GM12878 (cell line): ENCODE measurements around the gene HSBP1. TPM values are rescaled to one million over a fixed set of nuclear protein-coding genes. Genes with fewer than 3 reads are reported as not detected.

Experiments used
- ATAC-seq: fragments of 200-7000 bp; cut with Tn5 transposase; 3 replicates; pipeline ENCODE4 v1.9.1; 2020; ENCODE audit warnings: mild to moderate bottlenecking, moderate library complexity
- BruUV-seq: library from RNA; stranded (reverse); fragments of 400-500 nt; replicated peaks from 2 replicates; lab custom pipeline; 2021; lab: Mats Ljungman, UMichigan
- CTCF ChIA-PET: fragments of 300-600 bp; sonication (Branson Sonifier 250); formaldehyde crosslinking; extraction: SDS; loops from one replicate; lab custom pipeline; 2021; ENCODE audit warnings: inconsistent platforms; lab: Yijun Ruan, JAX
- POLR2A ChIA-PET: fragments of 350-600 bp; formaldehyde crosslinking; extraction: SDS; loops from one replicate; lab custom pipeline; 2021; ENCODE audit warnings: inconsistent platforms; lab: Charles Lee
- RAD21 ChIA-PET: fragments of 300-600 bp; sonication (Branson Sonifier 250); formaldehyde crosslinking; loops from one replicate; lab custom pipeline; 2023; ENCODE audit warnings: antibody characterized with exemption; ENCODE audit not compliant: unreplicated experiment; lab: Charles Lee
- SMC1A ChIA-PET: fragments of 300-600 bp; sonication (Branson Sonifier 250); formaldehyde crosslinking; loops from one replicate; lab custom pipeline; 2023; ENCODE audit not compliant: unreplicated experiment, uncharacterized antibody; lab: Charles Lee
- DNase-seq: peaks from one replicate; pipeline ENCODE4 v3.0.0-alpha.2; 2011; ENCODE audit warnings: low read depth, low spot score
- FAIRE-seq: peaks from 3 replicates; lab custom pipeline; 2011; peaks lifted over from hg19 to GRCh38; lab: Jason Lieb, UNC
- H2AFZ ChIP-seq: 2 replicates; pipeline ENCODE4 v1.6.0; 2011; ENCODE audit warnings: low read depth, low read length, control low read depth; ENCODE audit not compliant: control insufficient read depth
- H3K27ac ChIP-seq: 2 replicates; pipeline ENCODE4 v1.5.1; 2011; ENCODE audit warnings: control low read depth; ENCODE audit not compliant: control insufficient read depth, insufficient read depth
- H3K27me3 ChIP-seq, 2 experiments: replicated peaks in 1 of 2; 2 replicates each; pipeline versions ENCODE4 v1.6.0 to v1.6.1; 2011; ENCODE audit warnings: low read length in 1 of 2; ENCODE audit not compliant: control insufficient read depth in 2 of 2, insufficient read depth in 2 of 2
- H3K36me3 ChIP-seq, 2 experiments: 2 replicates each; pipeline ENCODE4 v1.5.1; 2011; ENCODE audit warnings: low read length in 1 of 2; ENCODE audit not compliant: control insufficient read depth in 2 of 2, insufficient read depth in 2 of 2
- H3K4me1 ChIP-seq: 2 replicates; pipeline ENCODE4 v1.6.1; 2011; ENCODE audit warnings: mild to moderate bottlenecking, low read length, moderate library complexity, mixed read lengths; ENCODE audit not compliant: control insufficient read depth, insufficient read depth
- H3K4me2 ChIP-seq: 2 replicates; pipeline ENCODE4 v1.6.0; 2011; ENCODE audit warnings: control low read depth; ENCODE audit not compliant: control insufficient read depth, insufficient read depth
- H3K4me3 ChIP-seq: fragments of 200-600 bp; sonication (generic); 2 replicates; pipeline ENCODE4 v1.5.1; 2016
- H3K79me2 ChIP-seq: 2 replicates; pipeline ENCODE4 v1.6.0; 2011; ENCODE audit warnings: low read length; ENCODE audit not compliant: control insufficient read depth, insufficient read depth
- H3K9ac ChIP-seq: 2 replicates; pipeline ENCODE4 v1.8.0; 2011; ENCODE audit warnings: low read length, control low read depth, mixed read lengths; ENCODE audit not compliant: control insufficient read depth, insufficient read depth
- H3K9me3 ChIP-seq: replicated peaks from 3 replicates; pipeline ENCODE4 v1.5.1; 2011; ENCODE audit warnings: mild to moderate bottlenecking, low read length; ENCODE audit not compliant: control insufficient read depth, insufficient read depth
- H4K20me1 ChIP-seq: 2 replicates; pipeline ENCODE4 v1.6.0; 2011; ENCODE audit not compliant: control insufficient read depth, insufficient read depth
- ATF7 ChIP-seq: fragments of 450-650 bp; IDR thresholded peaks from 2 replicates; pipeline ENCODE4 v1.6.1; 2016; ENCODE audit warnings: low read depth, mild to moderate bottlenecking
- BCL11A ChIP-seq: IDR thresholded peaks from 2 replicates; pipeline ENCODE4 v1.6.1; 2011; ENCODE audit warnings: low read depth, low read length
- BMI1 ChIP-seq: fragments of 450-650 bp; IDR thresholded peaks from 2 replicates; pipeline ENCODE4 v1.6.1; 2016; ENCODE audit warnings: mild to moderate bottlenecking, moderate library complexity, borderline replicate concordance
- CBX3 ChIP-seq: fragments of 200-600 bp; sonication (generic); IDR thresholded peaks from 2 replicates; pipeline ENCODE4 v1.6.1; 2016; ENCODE audit warnings: low read depth, borderline replicate concordance
- EP300 ChIP-seq, 2 experiments: fragments of 150-350 bp in 1 of 2; IDR thresholded peaks; 2 replicates each; pipeline ENCODE4 v1.6.1; 2011 to 2012; ENCODE audit warnings: low read depth in 2 of 2, low read length in 2 of 2, borderline replicate concordance in 1 of 2, improper control_type of control experiment in 1 of 2, inconsistent platforms in 1 of 2; ENCODE audit not compliant: control insufficient read depth in 1 of 2
- FOS ChIP-seq: IDR thresholded peaks from 3 replicates; pipeline ENCODE4 v1.6.1; 2011; ENCODE audit warnings: borderline replicate concordance; ENCODE audit not compliant: insufficient read length; ENCODE audit errors: extremely low read depth
- KDM1A ChIP-seq: fragments of 200-600 bp; sonication (generic); IDR thresholded peaks from 2 replicates; pipeline ENCODE4 v1.6.1; 2016; ENCODE audit warnings: borderline replicate concordance
- KLF5 ChIP-seq: fragments of 450-650 bp; IDR thresholded peaks from 2 replicates; pipeline ENCODE4 v1.6.1; 2014; ENCODE audit warnings: mild to moderate bottlenecking; ENCODE audit not compliant: partially characterized antibody
- MYB ChIP-seq: fragments of 150-350 bp; IDR thresholded peaks from 2 replicates; pipeline ENCODE4 v1.6.1; 2014; ENCODE audit warnings: mild to moderate bottlenecking, low read depth, low read length, borderline replicate concordance
- NKRF ChIP-seq: fragments of 450-650 bp; conservative IDR thresholded peaks from 2 replicates; pipeline ENCODE4 v1.6.1; 2017; ENCODE audit warnings: mild to moderate bottlenecking, moderate library complexity
- NRF1 ChIP-seq: conservative IDR thresholded peaks from 2 replicates; pipeline ENCODE4 v1.6.1; 2011; ENCODE audit warnings: mild to moderate bottlenecking, low read depth, low read length, improper control_type of control experiment
- POLR2AphosphoS5 ChIP-seq: IDR thresholded peaks from 2 replicates; pipeline ENCODE4 v1.6.1; 2011; ENCODE audit warnings: mild to moderate bottlenecking, low read length, inconsistent platforms
- RAD51 ChIP-seq: fragments of 450-650 bp; IDR thresholded peaks from 2 replicates; pipeline ENCODE4 v1.6.1; 2016; ENCODE audit warnings: moderate library complexity, mild to moderate bottlenecking, inconsistent platforms
- SMAD1 ChIP-seq: fragments of 450-650 bp; IDR thresholded peaks from 2 replicates; pipeline ENCODE4 v1.6.1; 2018; ENCODE audit warnings: mild to moderate bottlenecking, low read depth; ENCODE audit not compliant: partially characterized antibody
- SMAD5 ChIP-seq: IDR thresholded peaks from 2 replicates; pipeline ENCODE4 v1.6.1; 2016; ENCODE audit warnings: antibody characterized with exemption, low read depth
- SMC3 ChIP-seq: IDR thresholded peaks from 2 replicates; pipeline ENCODE4 v1.6.1; 2011; ENCODE audit warnings: low read length, improper control_type of control experiment, borderline replicate concordance
- SREBF2 ChIP-seq: IDR thresholded peaks from 2 replicates; pipeline ENCODE4 v1.6.1; 2012; ENCODE audit warnings: mild to moderate bottlenecking, low read length
- TAF1 ChIP-seq: IDR thresholded peaks from 2 replicates; pipeline ENCODE4 v1.6.1; 2011; ENCODE audit warnings: mild to moderate bottlenecking, low read depth, low read length, borderline replicate concordance
- WRNIP1 ChIP-seq: IDR thresholded peaks from 2 replicates; pipeline ENCODE4 v1.6.1; 2011; ENCODE audit warnings: low read depth, low read length, improper control_type of control experiment, borderline replicate concordance
- WGBS: methylation state at CpG from one replicate; pipeline ENCODE4 v1.1.6; 2016; ENCODE audit warnings: low lambda C conversion rate; ENCODE audit not compliant: insufficient replicate concordance, insufficient coverage; ENCODE audit errors: missing lambda C conversion rate; 5-methylcytosine and 5-hydroxymethylcytosine counted together
- in situ Hi-C: fragments of 300-500 bp; cut with MboI; formaldehyde crosslinking; loops from 9 replicates; pipeline ENCODE4 v1.14.3; 2018; ENCODE audit warnings: mixed read lengths
- intact Hi-C: fragments of 100-400 bp; cut with micrococcal nuclease; formaldehyde crosslinking; loops from one replicate; pipeline ENCODE4 v1.14.2; 2022; ENCODE audit not compliant: unreplicated experiment
- polyA plus RNA-seq, 11 experiments: library from polyadenylated mRNA; depleted of rRNA in 4 of 11; unstranded in 6 of 11; stranded (reverse) in 5 of 11; fragments of >200 nt; fragmentation: Nextera tagmentation in 4 of 11; fragmentation: Illumina TruSeq in 1 of 11; extraction: Ambion mirVana in 4 of 11; extraction: Trizol in 1 of 11; gene quantifications; 1 replicate in 1 of 11; 2 replicates in 10 of 11; pipeline versions ENCODE4 v1.2.1 to v1.2.3, GENCODE V29; 2011 to 2016; ENCODE audit warnings: inconsistent platforms in 2 of 11, missing spikeins in 2 of 11, low read depth in 1 of 11
- total RNA-seq, 4 experiments: library from RNA; depleted of rRNA in 3 of 4; stranded (reverse); fragments of >200 nt in 3 of 4; fragmentation: Illumina TruSeq in 1 of 4; extraction: Trizol in 1 of 4; gene quantifications; 2 replicates each; pipeline versions ENCODE4 v1.2.1 to v1.2.3, GENCODE V29; 2013 to 2021
- TF ChIP-seq, protein P1 (sequence below), 3 experiments: IDR thresholded peaks in 2 of 3; conservative IDR thresholded peaks in 1 of 3; 2 replicates each; pipeline ENCODE4 v1.5.1; 2011; ENCODE audit warnings: low read depth in 3 of 3, low read length in 3 of 3, mild to moderate bottlenecking in 3 of 3, control low read depth in 2 of 3, moderate library complexity in 2 of 3, inconsistent platforms in 1 of 3, mixed read lengths in 1 of 3; ENCODE audit not compliant: control insufficient read depth in 2 of 3, insufficient read depth in 1 of 3; ENCODE audit errors: extremely low read depth in 1 of 3

HSBP1 gene
- total and polyA plus RNA-seq, 10 of the 15 experiments (the other 5 are each of a cell fraction or from before 2014, with no cell fraction given): 26.6 to 263 (median 95.7) TPM

- FAIRE-seq (no peak), DNase-seq (no peak), ATAC-seq (no peak)
- Histone ChIP-seq H3K9me3 (no peaks in the 10 kb centered on the region; the same call in 2 of the 3 replicates), H4K20me1 (no peaks in the 10 kb centered on the region), H3K36me3 (no peaks in the 10 kb centered on the region), H3K27ac (no peak overlapping the region), H3K4me2 (no peak overlapping the region), H3K9ac (no peak overlapping the region), H3K27me3 (no peaks in the 10 kb centered on the region), H2AFZ (no peak overlapping the region), H3K4me3 (no peak overlapping the region), H3K4me1 (no peaks in the 10 kb centered on the region), H3K79me2 (no peaks in the 10 kb centered on the region)
- POLR2A ChIA-PET: no interaction called here
- BruUV-seq: no TSS peak
- RAD21 ChIA-PET: no interaction called here
- intact Hi-C loops (no loop called here), in situ Hi-C loops (no loop called here)
- TF ChIP-seq FOS (no peak), RAD51 (no peak), NKRF (no peak), WRNIP1 (no peak), KLF5 (no peak), BMI1 (no peak), BCL11A (no peak), SMC3 (no peak), MYB (no peak), KDM1A (no peak), TAF1 (no peak), SMAD5 (no peak), ATF7 (no peak), SREBF2 (no peak), CBX3 (no peak), EP300 (IDR thresholded peaks at IDR 0.05; ENCODE audit: borderline replicate concordance in 1 of 2, control insufficient read depth in 1 of 2, low read depth in 2 of 2, low read length in 2 of 2) (no peak), SMAD1 (no peak), POLR2AphosphoS5 (no peak), NRF1 (no peak)
- TF ChIP-seq, protein P1, sequence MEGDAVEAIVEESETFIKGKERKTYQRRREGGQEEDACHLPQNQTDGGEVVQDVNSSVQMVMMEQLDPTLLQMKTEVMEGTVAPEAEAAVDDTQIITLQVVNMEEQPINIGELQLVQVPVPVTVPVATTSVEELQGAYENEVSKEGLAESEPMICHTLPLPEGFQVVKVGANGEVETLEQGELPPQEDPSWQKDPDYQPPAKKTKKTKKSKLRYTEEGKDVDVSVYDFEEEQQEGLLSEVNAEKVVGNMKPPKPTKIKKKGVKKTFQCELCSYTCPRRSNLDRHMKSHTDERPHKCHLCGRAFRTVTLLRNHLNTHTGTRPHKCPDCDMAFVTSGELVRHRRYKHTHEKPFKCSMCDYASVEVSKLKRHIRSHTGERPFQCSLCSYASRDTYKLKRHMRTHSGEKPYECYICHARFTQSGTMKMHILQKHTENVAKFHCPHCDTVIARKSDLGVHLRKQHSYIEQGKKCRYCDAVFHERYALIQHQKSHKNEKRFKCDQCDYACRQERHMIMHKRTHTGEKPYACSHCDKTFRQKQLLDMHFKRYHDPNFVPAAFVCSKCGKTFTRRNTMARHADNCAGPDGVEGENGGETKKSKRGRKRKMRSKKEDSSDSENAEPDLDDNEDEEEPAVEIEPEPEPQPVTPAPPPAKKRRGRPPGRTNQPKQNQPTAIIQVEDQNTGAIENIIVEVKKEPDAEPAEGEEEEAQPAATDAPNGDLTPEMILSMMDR (IDR thresholded peaks at IDR 0.05 in 2 of 3, conservative IDR thresholded peaks at IDR 0.05 in 1 of 3; ENCODE audit: control insufficient read depth in 2 of 3, extremely low read depth in 1 of 3, insufficient read depth in 1 of 3, low read depth in 3 of 3, low read length in 3 of 3): no peak
- WGBS: 26% methylated on average over 2 of the region's 2 CpGs
- SMC1A ChIA-PET: no interaction called here
- CTCF ChIA-PET: no interaction called here
Measured at GRCh38 chr16:83833921-83834320, 26.1 kb downstream of the HSBP1 start.
